HG02642 (cell line): Measurements from ENCODE around the gene ENTR1.

Experiments
- ATAC-seq: cut with Tn5 transposase; IDR thresholded peaks from one replicate; pipeline ENCODE4 v1.9.1; 2021; ENCODE audit warnings: mild to moderate bottlenecking; ENCODE audit not compliant: unreplicated experiment, poor library complexity

The ENTR1 gene

GRCh38 chr9:136380381-136380780 is 30.0 kb downstream of the ENTR1 start:
- ATAC-seq, result no peak

- ATAC-seq, result no peak
These were observed 30.5 kb downstream of the ENTR1 start for GRCh38 chr9:136379891-136380290.

DNA sequence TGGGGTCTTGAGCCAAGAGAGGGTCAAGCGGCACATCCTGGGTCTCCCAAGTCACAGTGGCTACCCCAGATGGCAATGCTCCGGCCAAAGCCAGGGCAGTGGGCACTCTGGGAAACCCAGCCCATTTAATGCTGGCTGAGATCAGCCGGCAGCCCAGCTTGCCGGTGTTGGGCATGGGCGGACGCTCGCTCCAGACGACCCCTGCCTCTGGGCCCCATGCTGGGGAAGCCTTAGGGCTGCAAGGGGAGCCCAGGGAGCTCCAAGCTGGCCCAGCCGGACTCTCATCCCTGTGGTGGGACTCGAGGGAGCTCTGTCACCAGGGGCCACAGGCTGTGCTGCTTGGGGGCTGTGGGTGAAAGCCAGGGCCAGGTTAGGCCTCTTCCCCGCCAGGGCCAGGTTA is 31.0 kb downstream of the ENTR1 start:
- no peak for ATAC-seq

DNA sequence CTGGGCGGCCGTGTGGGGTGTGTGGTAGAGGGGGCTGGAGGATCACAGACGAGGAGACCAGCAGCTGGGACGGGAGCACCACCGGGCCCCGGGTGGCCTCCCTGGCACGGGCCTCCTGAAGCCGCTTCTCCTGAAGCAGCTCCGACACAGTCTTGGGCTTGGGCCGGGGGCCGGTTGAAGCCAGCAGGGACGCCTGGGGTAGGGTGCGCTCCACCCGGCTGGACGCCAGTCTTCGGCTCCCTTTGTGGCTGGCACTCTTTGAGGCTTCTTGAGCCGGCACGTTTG is 31.5 kb downstream of the ENTR1 start:
- no peak for ATAC-seq

- no peak for ATAC-seq
These were observed 32.0 kb downstream of the ENTR1 start for GRCh38 chr9:136378170-136379002.

GRCh38 chr9:136377341-136378169 is 32.9 kb downstream of the ENTR1 start:
- no peak for ATAC-seq

- ATAC-seq, result no peak
These were observed 34.0 kb downstream of the ENTR1 start for GRCh38 chr9:136376457-136376856.

DNA sequence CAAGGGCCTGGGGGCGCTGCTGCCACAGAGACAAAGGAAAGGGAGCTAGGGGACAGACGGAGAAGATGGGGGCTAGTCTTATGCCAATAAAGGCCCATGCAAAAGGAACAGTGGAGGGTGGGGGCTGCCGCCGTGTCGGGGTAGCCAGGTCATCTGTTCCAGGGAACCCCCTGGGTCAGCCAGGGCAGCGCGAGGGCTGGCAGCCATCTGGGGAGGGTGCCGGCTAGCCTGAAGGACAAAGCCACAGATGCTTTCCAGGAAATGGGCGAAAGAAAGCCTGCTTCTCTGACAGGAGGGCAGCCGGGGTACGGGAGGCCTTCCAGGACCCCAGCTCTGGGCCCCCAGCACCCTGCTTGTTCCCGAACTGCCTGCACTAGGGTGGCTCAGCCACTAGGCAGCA is 35.3 kb downstream of the ENTR1 start:
- ATAC-seq, result no peak

GRCh38 chr9:136374183-136374575 is 36.2 kb downstream of the ENTR1 start:
- ATAC-seq, result no peak

DNA sequence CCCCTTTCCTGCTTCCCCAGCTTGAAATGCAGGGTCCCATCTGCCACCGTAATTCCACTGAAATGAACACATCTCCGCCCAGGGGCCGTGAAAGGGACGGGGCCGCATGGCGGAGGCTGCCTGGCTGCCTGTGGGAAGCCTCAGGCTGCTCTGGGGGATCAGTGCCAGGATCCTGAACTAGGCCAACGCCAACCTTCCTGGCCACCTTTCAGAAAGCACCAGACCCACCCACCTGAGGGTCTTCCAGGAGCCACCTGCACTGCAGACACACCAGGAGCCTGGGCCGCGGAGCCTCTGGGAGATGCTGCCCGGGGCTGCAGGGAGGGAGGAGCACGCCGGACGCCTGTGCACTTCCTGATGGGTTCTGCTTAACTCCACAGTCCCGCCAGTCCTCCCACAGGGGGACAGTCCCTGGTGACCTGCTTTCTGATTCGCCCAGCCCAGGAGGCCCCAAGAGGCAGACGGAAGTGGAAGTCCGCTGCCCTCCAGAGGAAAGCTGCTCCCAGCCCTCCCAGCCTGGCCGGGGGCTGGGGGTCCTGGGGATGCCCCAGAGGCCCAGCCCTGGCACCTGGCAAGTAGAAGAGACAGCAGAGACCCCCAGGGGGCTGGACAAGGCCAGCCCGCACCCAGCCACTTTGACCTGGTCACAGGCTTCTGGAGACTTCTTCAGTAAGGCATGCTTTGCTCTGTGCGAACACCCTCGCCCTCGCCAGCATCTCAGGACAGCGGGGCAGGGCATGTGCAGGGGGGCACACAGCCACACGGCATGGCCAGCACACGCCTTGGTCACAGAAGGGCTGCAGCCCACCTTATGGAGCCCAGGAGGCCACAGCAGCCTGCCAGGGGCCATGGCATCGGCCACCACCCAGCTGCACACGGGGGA is 36.9 kb downstream of the ENTR1 start, which contains the start of gene CARD9:
TSS of gene CARD9 (minus strand) at position 370 of the 883 bp plus-strand sequence. CDS start 1,591 bp downstream, outside the sequence.
- no peak for ATAC-seq

DNA sequence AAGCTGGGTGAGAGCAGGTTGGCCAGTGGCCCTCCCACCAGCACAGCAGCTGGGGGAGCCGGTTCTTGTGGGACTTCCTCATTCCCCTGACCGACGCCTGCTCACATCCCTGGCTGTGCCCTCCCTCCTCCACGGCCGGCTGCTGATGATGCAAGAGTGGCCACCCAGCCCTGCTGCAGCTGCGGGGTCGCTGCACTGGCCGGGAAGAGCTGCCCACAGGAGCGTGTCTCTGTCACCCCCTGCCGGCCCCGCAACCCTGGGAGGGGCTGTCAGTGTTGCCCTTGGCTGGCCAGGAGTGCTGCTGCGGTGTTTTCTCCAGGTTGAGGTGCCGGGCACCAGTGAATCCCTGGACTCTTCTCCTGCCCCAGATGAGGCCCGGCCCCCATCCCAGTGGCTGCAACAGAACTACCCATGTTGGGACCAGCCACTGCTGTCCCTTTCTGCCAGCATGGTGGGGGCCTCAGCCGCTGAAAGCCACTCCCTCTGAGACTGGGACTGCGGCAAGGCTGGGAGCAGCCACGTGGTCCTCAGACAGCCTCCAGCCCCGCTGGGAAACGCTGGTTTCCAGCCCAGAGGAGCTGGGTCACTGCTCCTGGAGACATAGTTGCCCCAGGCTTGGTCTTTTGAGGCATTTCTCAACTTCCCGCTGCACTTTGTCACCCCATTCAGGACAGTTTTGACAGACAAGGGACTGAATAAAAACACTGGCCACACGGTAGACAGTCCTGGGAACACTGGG is 37.7 kb downstream of the ENTR1 start:
- ATAC-seq, result no peak

DNA sequence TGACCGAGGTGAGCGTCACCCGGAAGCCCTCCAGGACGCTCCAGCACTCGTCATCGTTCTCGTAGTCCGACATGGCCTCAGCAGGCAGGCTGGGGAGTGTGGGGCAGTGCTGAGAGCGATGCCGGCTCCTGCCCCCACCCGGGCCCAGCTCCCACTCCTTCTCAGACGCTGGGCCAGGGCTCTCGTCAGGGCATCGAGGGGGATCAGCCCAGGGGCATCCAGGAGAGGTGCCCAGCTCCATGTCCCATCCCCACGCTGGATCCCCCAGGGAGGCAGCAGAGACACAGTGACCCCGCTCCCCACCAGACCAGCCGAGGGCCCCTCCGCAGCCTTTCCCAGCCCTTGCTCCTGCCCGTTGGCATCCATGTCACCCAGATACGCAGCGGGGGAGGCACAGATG is 38.4 kb downstream of the ENTR1 start:
- no peak for ATAC-seq

- ATAC-seq, result no peak
These were observed 38.9 kb downstream of the ENTR1 start for GRCh38 chr9:136371533-136371880.

- no peak for ATAC-seq
These were observed 39.5 kb downstream of the ENTR1 start for GRCh38 chr9:136370687-136371532.

GRCh38 chr9:136370037-136370436 is 40.4 kb downstream of the ENTR1 start:
- ATAC-seq, result no peak

- no peak for ATAC-seq
These were observed 42.2 kb downstream of the ENTR1 start for GRCh38 chr9:136368190-136368589.

GRCh38 chr9:136367296-136368145 is 42.9 kb downstream of the ENTR1 start:
- no peak for ATAC-seq

DNA sequence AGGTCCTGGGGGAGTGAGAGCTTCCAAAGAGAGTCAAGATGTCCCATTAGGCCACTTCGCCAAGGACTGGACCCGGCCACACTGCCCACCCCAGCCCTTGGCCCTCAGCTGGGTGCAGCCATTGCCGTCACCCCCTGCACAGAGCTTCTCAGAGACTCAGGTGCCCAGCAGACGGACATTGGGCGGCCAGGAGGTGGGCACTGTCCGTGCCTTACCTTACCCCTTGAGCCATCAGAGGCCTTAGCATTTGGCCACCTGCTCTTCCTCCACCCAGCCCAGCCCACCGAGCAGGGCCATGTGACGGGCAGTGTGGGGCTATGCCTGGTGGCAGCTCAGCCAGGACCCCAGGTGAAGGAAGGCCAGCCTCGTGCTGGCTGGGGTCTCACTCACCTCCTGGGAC is 43.6 kb downstream of the ENTR1 start:
- ATAC-seq, result no peak
